COLO668 (cell line): ENCODE data around the gene NT5C3B.
"Not testable (repeated sequence)": the region's sequence is repeated elsewhere in the genome, so short reads cannot be mapped to it uniquely, and the experiment has no call there.

Source experiments
- DNase-seq: peaks from one replicate; lab custom pipeline; 2025; ENCODE audit not compliant: unreplicated experiment; lab: John Stamatoyannopoulos, UW

Gene NT5C3B

GRCh38 chr17:41840781-41841180, 4.7 kb upstream of the NT5C3B start:
- not testable (repeated sequence) for DNase-seq

GRCh38 chr17:41839448-41839847, 3.4 kb upstream of the NT5C3B start:
- DNase-seq = not testable (repeated sequence)

GRCh38 chr17:41837761-41838538, 1.9 kb upstream of the NT5C3B start, which contains the start of gene KLHL10:
KLHL10 (plus strand) TSS chr17:41837825; CDS start chr17:41837933, 108 bp downstream.
- DNase-seq = no peak

GRCh38 chr17:41836550-41837196, 641 bp upstream of the NT5C3B start:
- DNase-seq = no peak

GRCh38 chr17:41835214-41835799, 725 bp downstream of the NT5C3B start:
- DNase-seq = no peak

- not testable (repeated sequence) for DNase-seq
Measured at GRCh38 chr17:41829961-41830360, 6.1 kb downstream of the NT5C3B start.

- DNase-seq = no peak
Measured at GRCh38 chr17:41825175-41825845, 10.7 kb downstream of the NT5C3B start.

- no peak for DNase-seq
Measured at GRCh38 chr17:41824086-41824485, 11.9 kb downstream of the NT5C3B start.

- DNase-seq = no peak
Measured at GRCh38 chr17:41823580-41823979, 12.5 kb downstream of the NT5C3B start.

GRCh38 chr17:41823141-41823524, 12.9 kb downstream of the NT5C3B start:
- no peak for DNase-seq

GRCh38 chr17:41822216-41823140, 13.6 kb downstream of the NT5C3B start:
- DNase-seq = no peak

GRCh38 chr17:41821776-41822175, 14.3 kb downstream of the NT5C3B start:
- DNase-seq = no peak

- no peak for DNase-seq
Measured at GRCh38 chr17:41818024-41818423, 18.0 kb downstream of the NT5C3B start.

GRCh38 chr17:41816637-41817320, 19.3 kb downstream of the NT5C3B start:
- DNase-seq = no peak

GRCh38 chr17:41814195-41814594, 21.8 kb downstream of the NT5C3B start:
- DNase-seq = no peak

GRCh38 chr17:41813699-41814124, 22.3 kb downstream of the NT5C3B start:
- DNase-seq = no peak

- no peak for DNase-seq
Measured at GRCh38 chr17:41813152-41813680, 22.8 kb downstream of the NT5C3B start.

- peak; percentile 48 for DNase-seq
Measured at GRCh38 chr17:41812381-41813151, 23.5 kb downstream of the NT5C3B start, which contains the start of gene FKBP10. FKBP10 (plus strand) TSS chr17:41813004; CDS start chr17:41813035, 31 bp downstream.
